Right lobe of liver (tissue), 4 donors: ENCODE data around the gene ICE1.

Experiments used
- POLR2A ChIP-seq: fragments of 450-650 bp; IDR thresholded peaks from one replicate; pipeline ENCODE4 v1.6.1; 2017; ENCODE audit warnings: antibody characterized with exemption, mild to moderate bottlenecking
- TF ChIP-seq, protein P1 (sequence below), 4 donors: fragments of 200-600 bp in 3 of 4; fragments of 450-650 bp in 1 of 4; IDR thresholded peaks; one replicate each; pipeline versions ENCODE4 v1.5.1 to v1.8.0; 2016 to 2022; ENCODE audit warnings: antibody characterized with exemption in 4 of 4, mild to moderate bottlenecking in 2 of 4
- donor health status: DM: no; HTN: no; CAD: no.
- donor health status: DM: no; HTN: no; CAD: no.
- donor health status: DM: no; HTN: yes; CAD: no.

DNA sequence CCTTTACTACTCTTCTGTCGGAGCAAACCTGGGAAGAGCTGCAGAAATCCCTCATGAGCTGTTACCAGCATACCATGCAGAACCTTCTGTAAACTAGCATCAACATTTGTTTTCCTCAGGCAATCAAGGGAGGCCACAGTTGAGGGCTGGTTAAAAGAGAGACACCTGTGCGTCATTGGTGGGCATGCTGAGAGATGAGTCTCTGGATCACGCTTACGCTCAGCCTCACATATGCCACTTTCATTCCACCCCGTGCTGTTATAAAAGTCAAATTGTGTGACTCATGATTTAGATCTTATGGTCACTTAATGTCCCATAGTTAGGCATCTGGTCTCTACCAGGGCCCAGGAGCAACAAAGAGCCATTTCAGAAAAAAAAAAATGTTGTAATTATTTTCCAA is 18.1 kb upstream of the ICE1 start:
- TF ChIP-seq, protein P1, sequence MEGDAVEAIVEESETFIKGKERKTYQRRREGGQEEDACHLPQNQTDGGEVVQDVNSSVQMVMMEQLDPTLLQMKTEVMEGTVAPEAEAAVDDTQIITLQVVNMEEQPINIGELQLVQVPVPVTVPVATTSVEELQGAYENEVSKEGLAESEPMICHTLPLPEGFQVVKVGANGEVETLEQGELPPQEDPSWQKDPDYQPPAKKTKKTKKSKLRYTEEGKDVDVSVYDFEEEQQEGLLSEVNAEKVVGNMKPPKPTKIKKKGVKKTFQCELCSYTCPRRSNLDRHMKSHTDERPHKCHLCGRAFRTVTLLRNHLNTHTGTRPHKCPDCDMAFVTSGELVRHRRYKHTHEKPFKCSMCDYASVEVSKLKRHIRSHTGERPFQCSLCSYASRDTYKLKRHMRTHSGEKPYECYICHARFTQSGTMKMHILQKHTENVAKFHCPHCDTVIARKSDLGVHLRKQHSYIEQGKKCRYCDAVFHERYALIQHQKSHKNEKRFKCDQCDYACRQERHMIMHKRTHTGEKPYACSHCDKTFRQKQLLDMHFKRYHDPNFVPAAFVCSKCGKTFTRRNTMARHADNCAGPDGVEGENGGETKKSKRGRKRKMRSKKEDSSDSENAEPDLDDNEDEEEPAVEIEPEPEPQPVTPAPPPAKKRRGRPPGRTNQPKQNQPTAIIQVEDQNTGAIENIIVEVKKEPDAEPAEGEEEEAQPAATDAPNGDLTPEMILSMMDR (IDR thresholded peaks at IDR 0.05), result no peak
- TF ChIP-seq POLR2A, result no peak
